ENCODE measurements around the gene CUX1.
"Not testable (repeated sequence)": the region's sequence is repeated elsewhere in the genome, so short reads cannot be mapped to it uniquely, and the experiment has no call there.

CUX1 gene

GRCh38 chr7:102042016-102042656, 224.7 kb downstream of the CUX1 start:
- Histone ChIP-seq H3K9me3 (ENCODE audit: control insufficient read depth, low read length) (no peaks in the 10 kb centered on the region), H3K27me3 (replicated peaks; ENCODE audit: control insufficient read depth, insufficient read depth, low read length) (no peaks in the 10 kb centered on the region), H3K4me1 (ENCODE audit: control insufficient read depth, insufficient read depth, low read length) (peaks cover 21% of the 10 kb centered on the region), H3K36me3 (ENCODE audit: control insufficient read depth, insufficient read depth, low read length, severe bottlenecking) (no peaks in the 10 kb centered on the region), H3K9ac (ENCODE audit: low read length) (no peak overlapping the region), H3K4me3 (ENCODE audit: low read length) (no peak overlapping the region)
- peak; percentile 74 for DNase-seq (ENCODE audit: low read depth)

GRCh38 chr7:102042796-102043195, 225.4 kb downstream of the CUX1 start:
- H3K27me3 ChIP-seq (replicated peaks; ENCODE audit: control insufficient read depth, insufficient read depth, low read length); H3K4me3 ChIP-seq (ENCODE audit: low read length); H3K9ac ChIP-seq (ENCODE audit: low read length); H3K36me3 ChIP-seq (ENCODE audit: control insufficient read depth, insufficient read depth, low read length, severe bottlenecking); H3K9me3 ChIP-seq (ENCODE audit: control insufficient read depth, low read length); DNase-seq (ENCODE audit: low read depth): not testable (repeated sequence)
- peaks cover 21% of the 10 kb centered on the region for H3K4me1 ChIP-seq (ENCODE audit: control insufficient read depth, insufficient read depth, low read length)

- no peak for DNase-seq (ENCODE audit: low read depth)
- Histone ChIP-seq H3K4me3 (ENCODE audit: low read length) (no peak overlapping the region), H3K27me3 (replicated peaks; ENCODE audit: control insufficient read depth, insufficient read depth, low read length) (no peaks in the 10 kb centered on the region), H3K9ac (ENCODE audit: low read length) (no peak overlapping the region), H3K9me3 (ENCODE audit: control insufficient read depth, low read length) (no peaks in the 10 kb centered on the region), H3K36me3 (ENCODE audit: control insufficient read depth, insufficient read depth, low read length, severe bottlenecking) (no peaks in the 10 kb centered on the region), H3K4me1 (ENCODE audit: control insufficient read depth, insufficient read depth, low read length) (peaks cover 15% of the 10 kb centered on the region)
These were observed 227.2 kb downstream of the CUX1 start for GRCh38 chr7:102044641-102044983.

- H3K36me3 ChIP-seq (ENCODE audit: control insufficient read depth, insufficient read depth, low read length, severe bottlenecking) = no peaks in the 10 kb centered on the region
- no peaks in the 10 kb centered on the region for H3K9me3 ChIP-seq (ENCODE audit: control insufficient read depth, low read length)
- peak; percentile 96 for DNase-seq (ENCODE audit: low read depth)
- peak overlapping the region; percentile 74 for H3K4me3 ChIP-seq (ENCODE audit: low read length)
- H3K9ac ChIP-seq (ENCODE audit: low read length) = peak overlapping the region; percentile 17
- peaks cover 15% of the 10 kb centered on the region for H3K4me1 ChIP-seq (ENCODE audit: control insufficient read depth, insufficient read depth, low read length)
- H3K27me3 ChIP-seq (replicated peaks; ENCODE audit: control insufficient read depth, insufficient read depth, low read length) = no peaks in the 10 kb centered on the region
These were observed 227.7 kb downstream of the CUX1 start for GRCh38 chr7:102044984-102045673.

- Histone ChIP-seq H3K27me3 (replicated peaks; ENCODE audit: control insufficient read depth, insufficient read depth, low read length) (no peaks in the 10 kb centered on the region), H3K4me3 (ENCODE audit: low read length) (peak overlapping the region; percentile 74), H3K9me3 (ENCODE audit: control insufficient read depth, low read length) (no peaks in the 10 kb centered on the region), H3K9ac (ENCODE audit: low read length) (peak overlapping the region; percentile 17), H3K36me3 (ENCODE audit: control insufficient read depth, insufficient read depth, low read length, severe bottlenecking) (no peaks in the 10 kb centered on the region), H3K4me1 (ENCODE audit: control insufficient read depth, insufficient read depth, low read length) (peaks cover 15% of the 10 kb centered on the region)
- no peak for DNase-seq (ENCODE audit: low read depth)
These were observed 228.4 kb downstream of the CUX1 start for GRCh38 chr7:102045681-102046372.

- peaks cover 15% of the 10 kb centered on the region for H3K4me1 ChIP-seq (ENCODE audit: control insufficient read depth, insufficient read depth, low read length)
- H3K9me3 ChIP-seq (ENCODE audit: control insufficient read depth, low read length) = no peaks in the 10 kb centered on the region
- H3K27me3 ChIP-seq (replicated peaks; ENCODE audit: control insufficient read depth, insufficient read depth, low read length) = no peaks in the 10 kb centered on the region
- H3K4me3 ChIP-seq (ENCODE audit: low read length) = no peak overlapping the region
- DNase-seq (ENCODE audit: low read depth) = no peak
- H3K9ac ChIP-seq (ENCODE audit: low read length) = no peak overlapping the region
- H3K36me3 ChIP-seq (ENCODE audit: control insufficient read depth, insufficient read depth, low read length, severe bottlenecking) = no peaks in the 10 kb centered on the region
These were observed 229.1 kb downstream of the CUX1 start for GRCh38 chr7:102046373-102047117.

- no peaks in the 10 kb centered on the region for H3K27me3 ChIP-seq (replicated peaks; ENCODE audit: control insufficient read depth, insufficient read depth, low read length)
- H3K4me3 ChIP-seq (ENCODE audit: low read length) = no peak overlapping the region
- no peaks in the 10 kb centered on the region for H3K36me3 ChIP-seq (ENCODE audit: control insufficient read depth, insufficient read depth, low read length, severe bottlenecking)
- peaks cover 12% of the 10 kb centered on the region for H3K4me1 ChIP-seq (ENCODE audit: control insufficient read depth, insufficient read depth, low read length)
- H3K9ac ChIP-seq (ENCODE audit: low read length) = no peak overlapping the region
- DNase-seq (ENCODE audit: low read depth) = no peak
- H3K9me3 ChIP-seq (ENCODE audit: control insufficient read depth, low read length) = no peaks in the 10 kb centered on the region
These were observed 229.7 kb downstream of the CUX1 start for GRCh38 chr7:102047167-102047566.

- H3K4me3 ChIP-seq (ENCODE audit: low read length) = no peak overlapping the region
- no peaks in the 10 kb centered on the region for H3K36me3 ChIP-seq (ENCODE audit: control insufficient read depth, insufficient read depth, low read length, severe bottlenecking)
- no peaks in the 10 kb centered on the region for H3K27me3 ChIP-seq (replicated peaks; ENCODE audit: control insufficient read depth, insufficient read depth, low read length)
- H3K4me1 ChIP-seq (ENCODE audit: control insufficient read depth, insufficient read depth, low read length) = peaks cover 9% of the 10 kb centered on the region
- no peak for DNase-seq (ENCODE audit: low read depth)
- H3K9me3 ChIP-seq (ENCODE audit: control insufficient read depth, low read length) = no peaks in the 10 kb centered on the region
- no peak overlapping the region for H3K9ac ChIP-seq (ENCODE audit: low read length)
These were observed 232.3 kb downstream of the CUX1 start for GRCh38 chr7:102049765-102050164.

GRCh38 chr7:102050864-102051460, 233.5 kb downstream of the CUX1 start:
- no peak overlapping the region for H3K9ac ChIP-seq (ENCODE audit: low read length)
- H3K36me3 ChIP-seq (ENCODE audit: control insufficient read depth, insufficient read depth, low read length, severe bottlenecking) = no peaks in the 10 kb centered on the region
- no peak for DNase-seq (ENCODE audit: low read depth)
- peaks cover under 1% of the 10 kb centered on the region for H3K4me1 ChIP-seq (ENCODE audit: control insufficient read depth, insufficient read depth, low read length)
- no peaks in the 10 kb centered on the region for H3K27me3 ChIP-seq (replicated peaks; ENCODE audit: control insufficient read depth, insufficient read depth, low read length)
- H3K4me3 ChIP-seq (ENCODE audit: low read length) = no peak overlapping the region
- H3K9me3 ChIP-seq (ENCODE audit: control insufficient read depth, low read length) = no peaks in the 10 kb centered on the region

- not testable (repeated sequence) for H3K9me3 ChIP-seq (ENCODE audit: control insufficient read depth, low read length); H3K27me3 ChIP-seq (replicated peaks; ENCODE audit: control insufficient read depth, insufficient read depth, low read length); DNase-seq (ENCODE audit: low read depth); H3K4me3 ChIP-seq (ENCODE audit: low read length); H3K36me3 ChIP-seq (ENCODE audit: control insufficient read depth, insufficient read depth, low read length, severe bottlenecking); H3K4me1 ChIP-seq (ENCODE audit: control insufficient read depth, insufficient read depth, low read length); H3K9ac ChIP-seq (ENCODE audit: low read length)
These were observed 234.3 kb downstream of the CUX1 start for GRCh38 chr7:102051736-102052135.

- H3K9me3 ChIP-seq (ENCODE audit: control insufficient read depth, low read length) = no peaks in the 10 kb centered on the region
- no peak for DNase-seq (ENCODE audit: low read depth)
- no peaks in the 10 kb centered on the region for H3K4me1 ChIP-seq (ENCODE audit: control insufficient read depth, insufficient read depth, low read length)
- no peaks in the 10 kb centered on the region for H3K36me3 ChIP-seq (ENCODE audit: control insufficient read depth, insufficient read depth, low read length, severe bottlenecking)
- H3K27me3 ChIP-seq (replicated peaks; ENCODE audit: control insufficient read depth, insufficient read depth, low read length) = no peaks in the 10 kb centered on the region
- no peak overlapping the region for H3K9ac ChIP-seq (ENCODE audit: low read length)
- H3K4me3 ChIP-seq (ENCODE audit: low read length) = no peak overlapping the region
These were observed 236.7 kb downstream of the CUX1 start for GRCh38 chr7:102054158-102054557.
